Osteoblast (primary cell): ENCODE measurements around the gene NLN. TPM values are rescaled to one million over a fixed set of nuclear protein-coding genes. Genes with fewer than 3 reads are reported as not detected.

Experiments
- DNase-seq: peaks from one replicate; pipeline ENCODE4 v3.0.0; 2011; ENCODE audit warnings: low spot score, mixed read lengths; ENCODE audit not compliant: insufficient read length; ENCODE audit errors: missing footprints
- H2AFZ ChIP-seq: 2 replicates; pipeline ENCODE4 v1.6.0; 2011; ENCODE audit warnings: mild to moderate bottlenecking, low read length
- H3K27ac ChIP-seq: 2 replicates; pipeline ENCODE4 v1.5.1; 2011; ENCODE audit warnings: mild to moderate bottlenecking, low read depth, low read length, moderate library complexity
- H3K27me3 ChIP-seq: 2 replicates; pipeline ENCODE4 v1.6.0; 2012; ENCODE audit warnings: mild to moderate bottlenecking, control low read depth, inconsistent platforms, low read length, moderate library complexity; ENCODE audit not compliant: insufficient read depth
- H3K36me3 ChIP-seq: 2 replicates; pipeline ENCODE4 v1.5.1; 2011; ENCODE audit warnings: mild to moderate bottlenecking, low read length, control low read depth, moderate library complexity; ENCODE audit not compliant: insufficient read depth
- H3K4me1 ChIP-seq: 2 replicates; pipeline ENCODE4 v1.5.1; 2011; ENCODE audit warnings: mild to moderate bottlenecking, low read length, control low read depth, moderate library complexity; ENCODE audit not compliant: insufficient read depth
- H3K4me2 ChIP-seq: 2 replicates; pipeline ENCODE4 v1.6.0; 2011; ENCODE audit warnings: mild to moderate bottlenecking, low read length; ENCODE audit not compliant: insufficient read depth
- H3K4me3 ChIP-seq: fragments of 200-600 bp; sonication (generic); 3 replicates; pipeline ENCODE4 v1.5.1; 2012; ENCODE audit warnings: mild to moderate bottlenecking, low read length, inconsistent platforms; ENCODE audit not compliant: insufficient read depth
- H3K79me2 ChIP-seq: 2 replicates; pipeline ENCODE4 v1.6.0; 2012; ENCODE audit warnings: mild to moderate bottlenecking, low read length, control low read depth, inconsistent platforms; ENCODE audit not compliant: insufficient read depth
- H3K9me3 ChIP-seq: 2 replicates; pipeline ENCODE4 v1.5.1; 2011; ENCODE audit warnings: low read depth, low read length, control low read depth
- H4K20me1 ChIP-seq: 2 replicates; pipeline ENCODE4 v1.6.0; 2012; ENCODE audit warnings: mild to moderate bottlenecking, low read length, control low read depth; ENCODE audit not compliant: insufficient read depth
- CTCF ChIP-seq: IDR thresholded peaks from 2 replicates; pipeline ENCODE4 v1.5.1; 2011; ENCODE audit warnings: mild to moderate bottlenecking, low read depth, low read length, moderate library complexity; ENCODE audit errors: extremely low read depth
- total RNA-seq: library from RNA; depleted of rRNA; stranded (reverse); fragments of >200 nt; gene quantifications from 2 replicates; pipeline ENCODE4 v1.2.3, GENCODE V29; 2012

Gene NLN
- total RNA-seq, 1 donor: 35.5 TPM

GRCh38 chr5:65696892-65697291 is 25.1 kb upstream of the NLN start:
- no peaks in the 10 kb centered on the region for H4K20me1 ChIP-seq
- no peak overlapping the region for H3K4me2 ChIP-seq
- H3K4me1 ChIP-seq: peaks cover 9% of the 10 kb centered on the region
- no peak overlapping the region for H2AFZ ChIP-seq
- no peaks in the 10 kb centered on the region for H3K27me3 ChIP-seq
- H3K9me3 ChIP-seq: no peaks in the 10 kb centered on the region
- H3K79me2 ChIP-seq: no peaks in the 10 kb centered on the region
- peak; percentile 19 for DNase-seq
- no peak for TF ChIP-seq CTCF
- H3K4me3 ChIP-seq: no peak overlapping the region
- H3K36me3 ChIP-seq: peaks cover 3% of the 10 kb centered on the region
- no peak overlapping the region for H3K27ac ChIP-seq

DNA sequence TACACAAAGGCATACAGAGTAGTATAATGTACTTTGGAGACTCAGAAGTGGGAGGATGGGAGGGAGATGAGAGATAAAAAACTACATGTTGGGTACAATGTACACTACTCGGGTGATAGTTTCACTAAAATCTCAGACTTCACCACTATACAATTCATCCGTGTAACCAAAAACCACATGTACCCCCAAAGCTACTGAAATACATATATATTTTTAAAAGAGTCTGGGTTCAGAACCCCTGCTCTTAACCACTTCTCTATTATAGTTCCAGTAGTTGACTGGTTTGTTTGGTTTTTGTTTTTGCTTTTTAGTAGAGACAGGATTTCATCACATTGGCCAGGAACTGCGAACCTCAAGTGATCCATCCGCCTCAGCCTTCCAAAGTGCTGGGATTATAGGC is 22.7 kb upstream of the NLN start:
- Histone ChIP-seq H3K79me2 (no peaks in the 10 kb centered on the region), H3K36me3 (peaks cover 8% of the 10 kb centered on the region), H3K27ac (no peak overlapping the region), H3K4me3 (no peak overlapping the region), H3K4me1 (peaks cover 9% of the 10 kb centered on the region), H3K9me3 (no peaks in the 10 kb centered on the region), H2AFZ (no peak overlapping the region), H3K4me2 (no peak overlapping the region), H3K27me3 (no peaks in the 10 kb centered on the region), H4K20me1 (no peaks in the 10 kb centered on the region)
- TF ChIP-seq CTCF: no peak
- no peak for DNase-seq

DNA sequence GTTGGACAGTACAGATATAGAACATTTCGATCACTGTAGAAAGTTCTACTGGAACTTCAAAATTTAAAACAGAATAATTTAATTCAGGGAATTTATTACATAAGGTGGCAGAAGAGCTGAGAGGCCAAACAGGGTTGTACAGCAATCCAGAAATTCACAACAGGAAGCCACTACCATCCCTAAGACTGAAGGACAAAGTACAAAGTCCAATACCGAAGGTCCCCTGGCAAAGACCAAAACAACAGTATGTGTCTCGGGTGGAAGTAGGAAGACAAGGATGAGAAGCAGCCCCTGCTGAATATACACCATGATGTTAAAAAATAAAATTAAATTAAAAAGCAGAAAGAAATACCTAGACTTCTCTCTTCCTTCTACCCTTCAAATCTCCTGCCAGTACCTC is 20.0 kb upstream of the NLN start:
- Histone ChIP-seq H3K4me1 (peaks cover 6% of the 10 kb centered on the region), H3K4me2 (no peak overlapping the region), H3K36me3 (peaks cover 14% of the 10 kb centered on the region), H3K27me3 (no peaks in the 10 kb centered on the region), H3K4me3 (no peak overlapping the region), H2AFZ (no peak overlapping the region), H3K79me2 (no peaks in the 10 kb centered on the region), H3K27ac (no peak overlapping the region), H4K20me1 (no peaks in the 10 kb centered on the region), H3K9me3 (no peaks in the 10 kb centered on the region)
- no peak for DNase-seq
- no peak for TF ChIP-seq CTCF

- no peak for DNase-seq
- no peak overlapping the region for H2AFZ ChIP-seq
- H3K79me2 ChIP-seq: no peaks in the 10 kb centered on the region
- peaks cover 21% of the 10 kb centered on the region for H3K36me3 ChIP-seq
- no peak overlapping the region for H3K4me2 ChIP-seq
- H3K27ac ChIP-seq: no peak overlapping the region
- no peak for TF ChIP-seq CTCF
- H3K9me3 ChIP-seq: no peaks in the 10 kb centered on the region
- H3K4me3 ChIP-seq: no peak overlapping the region
- no peaks in the 10 kb centered on the region for H3K27me3 ChIP-seq
- H4K20me1 ChIP-seq: no peaks in the 10 kb centered on the region
- no peaks in the 10 kb centered on the region for H3K4me1 ChIP-seq
Observed at GRCh38 chr5:65704621-65705239, 17.3 kb upstream of the NLN start.
